Activated CD4-positive, alpha-beta T cell treated with anti-CD3 and anti-CD28 coated beads, Interleukin-2, Interleukin-6, amounts not matched to agents 100 ng/mL and 50 ng/mL, durations not matched to agents 16 hours and 8 hours (primary cell): Measurements from ENCODE around the gene VCAN.

ENCODE experiments used
- DNase-seq: peaks from one replicate; pipeline ENCODE4 v3.0.0-alpha.2; 2020

The VCAN gene

GRCh38 chr5:83503662-83504061 is 32.1 kb downstream of the VCAN start:
- DNase-seq: no peak

GRCh38 chr5:83507431-83507830 is 35.9 kb downstream of the VCAN start:
- no peak for DNase-seq

DNA sequence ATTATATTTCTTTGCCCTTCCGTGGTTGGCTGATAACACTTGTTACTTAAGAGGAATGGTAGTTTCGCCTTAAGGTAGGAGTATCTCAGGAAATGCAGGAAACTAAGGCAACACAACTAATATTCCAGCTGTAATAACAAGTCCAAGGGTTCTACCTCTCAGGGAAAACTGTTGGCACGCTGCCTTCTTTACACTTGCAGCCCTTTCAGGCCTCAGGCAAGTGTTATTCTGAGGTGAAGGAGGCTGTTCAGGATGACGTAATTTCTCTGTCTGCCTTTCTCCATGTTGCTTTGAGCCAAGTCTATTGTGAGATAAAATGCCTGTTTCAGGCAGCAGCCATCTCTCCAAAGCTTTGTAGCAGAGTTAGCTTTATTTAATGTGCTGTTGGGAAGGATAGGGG is 38.0 kb downstream of the VCAN start:
- no peak for DNase-seq

GRCh38 chr5:83510260-83510659 is 38.7 kb downstream of the VCAN start:
- DNase-seq: no peak

GRCh38 chr5:83512061-83512745 is 40.7 kb downstream of the VCAN start:
- DNase-seq: no peak

DNA sequence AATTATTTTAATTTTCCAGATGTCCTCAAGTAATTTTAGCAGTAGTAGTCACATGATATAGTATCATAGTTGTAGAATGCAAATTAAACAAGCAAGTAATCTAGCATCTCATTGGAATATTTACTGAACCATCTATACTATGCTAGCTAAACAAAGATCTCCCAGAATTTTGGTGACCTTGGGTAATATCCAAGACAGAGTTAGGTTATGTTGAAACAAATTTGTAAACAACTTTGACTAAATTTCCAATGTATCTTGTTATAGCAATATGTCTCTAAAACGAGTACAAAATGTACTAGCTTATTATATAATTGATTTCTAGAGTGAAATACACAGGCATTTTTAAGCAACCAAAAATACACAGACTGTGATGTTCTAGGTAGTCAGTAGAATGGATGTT is 41.5 kb downstream of the VCAN start:
- no peak for DNase-seq

DNA sequence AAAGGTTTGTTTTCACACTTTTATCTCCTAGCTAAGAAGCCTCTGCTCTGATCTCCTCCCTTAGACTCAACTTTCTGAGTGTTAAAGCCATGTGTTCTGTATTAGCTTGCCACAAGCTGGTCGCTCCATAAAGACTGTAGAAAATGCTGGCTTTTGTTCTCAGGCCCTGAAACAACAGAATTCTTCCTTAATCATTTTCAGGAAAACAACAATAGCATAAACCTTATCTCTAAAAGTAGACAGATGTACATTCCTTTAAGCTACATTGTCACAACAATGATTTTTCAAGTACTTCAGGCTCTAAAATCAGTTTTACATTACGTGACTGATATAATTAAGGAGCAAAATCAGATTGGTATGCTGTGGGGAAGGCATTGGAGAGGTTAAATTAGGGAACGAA is 41.9 kb downstream of the VCAN start:
- DNase-seq: no peak

DNA sequence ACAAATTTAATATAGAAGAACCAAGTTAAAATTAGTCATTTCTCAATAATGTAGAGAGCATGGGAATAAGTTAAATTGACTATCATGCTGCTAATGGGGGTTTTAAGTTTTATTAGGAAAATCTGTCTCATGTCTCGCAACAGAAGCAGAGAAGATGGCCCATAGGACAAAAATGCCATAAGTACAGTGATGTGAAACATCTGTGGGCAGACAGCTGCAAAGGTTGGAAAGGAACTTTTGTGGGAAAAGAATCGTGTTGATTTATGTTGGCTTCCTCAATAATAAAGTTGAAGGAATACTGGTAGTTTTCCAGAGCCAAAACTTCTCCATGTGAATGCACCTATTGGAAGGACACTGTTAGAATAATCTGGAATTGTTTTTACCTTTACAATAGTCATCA is 44.8 kb downstream of the VCAN start:
- no peak for DNase-seq

DNA sequence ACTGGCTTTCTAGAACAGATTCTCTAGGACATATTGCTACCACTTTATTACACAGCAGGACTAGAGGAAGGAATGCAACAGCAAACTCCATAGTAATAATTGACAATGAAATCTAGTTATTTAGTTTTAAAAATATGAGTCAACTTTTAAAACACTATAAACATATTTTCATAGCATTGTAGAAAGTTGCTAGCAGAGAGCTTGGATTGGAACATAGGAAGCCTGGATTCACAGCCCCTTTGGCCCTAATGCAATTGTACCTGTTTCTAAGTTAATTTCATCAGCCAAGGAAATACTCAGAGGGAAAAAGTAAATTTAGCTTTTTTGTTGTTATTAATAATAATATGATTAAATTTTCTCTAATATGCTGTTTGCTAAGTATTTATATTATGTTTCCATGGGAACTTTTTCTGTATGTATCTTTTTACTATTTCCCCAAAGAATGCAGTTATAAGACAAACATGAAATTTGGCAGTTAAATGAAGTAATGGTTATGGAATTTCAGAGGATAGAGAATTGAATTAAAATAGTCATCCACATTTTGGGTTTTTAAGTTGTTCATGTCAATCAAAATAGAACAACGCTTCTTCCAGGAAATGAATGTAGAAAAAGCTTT is 45.6 kb downstream of the VCAN start:
- DNase-seq: no peak

- DNase-seq: no peak
These were observed 46.1 kb downstream of the VCAN start for GRCh38 chr5:83517688-83518085.

DNA sequence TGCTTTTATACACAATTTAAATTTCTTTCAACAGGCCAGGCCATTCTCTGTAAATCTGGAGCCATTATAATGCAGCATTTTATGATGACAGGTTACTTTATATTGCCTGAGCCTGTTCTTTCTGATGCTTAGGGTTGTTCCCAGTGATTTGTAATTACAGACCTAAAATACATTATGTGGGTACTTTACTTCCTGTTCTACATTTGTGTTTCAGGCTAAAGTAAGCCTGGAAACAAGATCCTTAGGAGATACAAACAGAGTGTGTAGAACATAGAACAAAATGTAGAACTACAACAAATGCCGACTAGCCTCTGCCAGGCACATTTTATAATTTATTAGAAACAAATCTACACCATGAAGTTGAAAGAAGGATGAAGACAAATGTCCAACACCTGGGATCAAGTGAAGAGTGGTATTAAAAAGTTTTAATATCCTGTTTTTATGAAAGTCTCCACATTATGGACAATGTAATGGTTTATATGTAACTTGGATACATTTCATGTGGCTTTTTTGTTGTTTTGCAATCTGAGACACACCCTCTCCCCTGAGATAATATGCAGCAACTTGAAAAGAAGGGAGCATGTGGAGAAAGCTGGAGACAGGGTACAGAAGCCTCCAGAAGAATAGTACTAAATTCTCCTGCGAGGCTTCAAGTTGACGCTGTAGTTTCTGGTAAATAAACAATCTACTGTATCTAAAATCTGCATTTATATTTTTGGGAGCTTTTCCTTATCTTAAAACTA is 46.9 kb downstream of the VCAN start:
- DNase-seq: no peak

DNA sequence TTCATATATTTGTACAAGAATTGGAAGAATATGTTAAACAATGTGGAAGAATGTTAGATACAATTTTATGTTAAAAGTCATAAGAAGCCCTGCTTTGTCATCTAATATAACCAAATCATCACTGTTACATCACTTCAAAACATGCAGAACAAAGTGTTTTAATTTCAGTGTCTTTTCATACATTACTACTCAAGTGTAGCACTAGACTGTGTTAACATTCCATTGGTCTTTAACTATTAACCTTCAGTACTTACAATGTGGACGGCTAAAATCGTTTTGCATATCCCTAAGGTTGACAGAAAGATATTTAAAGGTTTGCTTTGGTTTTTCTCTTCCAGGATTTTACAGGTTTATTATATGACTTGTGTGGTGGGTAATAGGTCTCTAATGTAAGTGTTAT is 50.9 kb downstream of the VCAN start:
- DNase-seq: no peak

DNA sequence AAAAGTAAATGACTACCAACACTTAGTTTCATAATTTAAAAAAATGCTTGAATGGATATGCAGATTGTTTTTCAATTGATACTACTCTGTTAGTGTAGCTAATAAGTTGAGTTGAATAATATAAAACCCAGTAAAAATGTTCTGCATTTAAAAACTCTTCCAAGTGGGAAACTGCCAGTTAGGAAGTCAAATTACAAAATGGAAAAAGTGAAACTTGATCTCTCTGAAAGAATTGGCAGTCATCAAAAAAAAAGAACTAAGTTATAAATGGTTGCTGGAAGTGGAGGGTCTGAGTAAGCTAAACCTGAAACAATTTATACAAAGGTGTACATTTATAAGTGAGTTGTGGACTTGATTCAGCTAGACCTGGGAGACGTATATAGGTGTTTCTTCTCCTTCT is 52.4 kb downstream of the VCAN start:
- DNase-seq: no peak

GRCh38 chr5:83524345-83524744 is 52.8 kb downstream of the VCAN start:
- no peak for DNase-seq

- DNase-seq: no peak
These were observed 53.4 kb downstream of the VCAN start for GRCh38 chr5:83524991-83525390.

- DNase-seq: no peak
These were observed 54.7 kb downstream of the VCAN start for GRCh38 chr5:83526289-83526688.

DNA sequence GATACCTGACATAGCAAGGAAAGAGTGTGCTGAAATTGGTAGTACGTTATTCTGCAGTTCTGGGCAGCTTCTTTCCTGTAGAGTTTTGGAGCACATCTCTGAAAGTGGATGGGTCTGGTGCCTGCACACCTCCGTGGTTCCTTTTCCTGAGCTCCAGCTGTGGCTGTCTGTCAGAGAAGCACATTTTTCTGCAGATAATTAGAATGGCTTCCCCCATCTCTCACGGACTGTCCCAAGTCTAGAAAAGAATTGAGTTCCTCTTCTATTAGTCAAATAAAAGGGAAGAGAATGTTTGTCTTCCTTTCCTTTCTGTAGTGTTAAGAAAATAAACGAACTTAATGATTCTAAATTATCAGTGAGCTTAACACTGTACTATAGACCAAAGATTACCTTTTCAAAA is 55.7 kb downstream of the VCAN start:
- DNase-seq: no peak

GRCh38 chr5:83527722-83528438 is 56.3 kb downstream of the VCAN start:
- DNase-seq: no peak

DNA sequence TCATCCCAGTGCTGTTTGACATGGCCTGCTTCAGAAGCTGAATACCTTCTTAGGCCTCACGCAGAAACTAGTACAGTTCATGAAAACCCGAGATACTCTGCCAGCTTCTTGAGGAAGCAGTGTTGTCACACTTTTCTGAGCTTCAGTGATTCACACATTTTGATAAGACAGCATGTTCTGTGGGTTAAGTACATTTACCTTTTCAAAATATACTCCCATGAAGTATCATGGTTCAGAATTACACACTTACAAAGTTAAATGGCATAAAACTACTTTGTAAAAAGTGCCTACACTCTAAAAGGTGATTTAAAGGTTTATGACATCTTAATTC is 56.9 kb downstream of the VCAN start:
- DNase-seq: no peak

- no peak for DNase-seq
These were observed 58.6 kb downstream of the VCAN start for GRCh38 chr5:83530193-83530592.

DNA sequence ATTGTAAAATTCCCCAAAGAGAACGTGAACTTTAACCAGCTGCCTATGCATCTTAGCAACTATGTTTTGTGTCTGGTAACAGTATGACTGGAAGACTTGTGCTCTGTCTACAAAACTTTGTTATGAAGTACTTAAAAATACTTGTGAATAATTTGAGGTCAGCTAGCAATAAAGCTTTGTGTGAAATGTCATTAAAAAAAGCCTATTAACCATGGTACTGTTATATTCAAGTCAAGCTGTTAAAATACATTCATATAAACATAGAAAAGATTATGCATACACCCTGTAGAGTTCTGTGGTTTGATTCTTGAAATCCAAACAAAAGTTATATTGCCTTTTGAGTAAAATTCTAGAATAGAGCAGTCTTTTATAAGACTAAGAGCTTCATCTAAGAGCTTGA is 60.1 kb downstream of the VCAN start:
- no peak for DNase-seq

DNA sequence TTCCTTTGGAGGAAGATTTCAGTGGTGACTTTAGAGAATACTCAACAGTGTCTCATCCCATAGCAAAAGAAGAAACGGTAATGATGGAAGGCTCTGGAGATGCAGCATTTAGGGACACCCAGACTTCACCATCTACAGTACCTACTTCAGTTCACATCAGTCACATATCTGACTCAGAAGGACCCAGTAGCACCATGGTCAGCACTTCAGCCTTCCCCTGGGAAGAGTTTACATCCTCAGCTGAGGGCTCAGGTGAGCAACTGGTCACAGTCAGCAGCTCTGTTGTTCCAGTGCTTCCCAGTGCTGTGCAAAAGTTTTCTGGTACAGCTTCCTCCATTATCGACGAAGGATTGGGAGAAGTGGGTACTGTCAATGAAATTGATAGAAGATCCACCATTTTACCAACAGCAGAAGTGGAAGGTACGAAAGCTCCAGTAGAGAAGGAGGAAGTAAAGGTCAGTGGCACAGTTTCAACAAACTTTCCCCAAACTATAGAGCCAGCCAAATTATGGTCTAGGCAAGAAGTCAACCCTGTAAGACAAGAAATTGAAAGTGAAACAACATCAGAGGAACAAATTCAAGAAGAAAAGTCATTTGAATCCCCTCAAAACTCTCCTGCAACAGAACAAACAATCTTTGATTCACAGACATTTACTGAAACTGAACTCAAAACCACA is 67.4 kb downstream of the VCAN start:
- DNase-seq: no peak

DNA sequence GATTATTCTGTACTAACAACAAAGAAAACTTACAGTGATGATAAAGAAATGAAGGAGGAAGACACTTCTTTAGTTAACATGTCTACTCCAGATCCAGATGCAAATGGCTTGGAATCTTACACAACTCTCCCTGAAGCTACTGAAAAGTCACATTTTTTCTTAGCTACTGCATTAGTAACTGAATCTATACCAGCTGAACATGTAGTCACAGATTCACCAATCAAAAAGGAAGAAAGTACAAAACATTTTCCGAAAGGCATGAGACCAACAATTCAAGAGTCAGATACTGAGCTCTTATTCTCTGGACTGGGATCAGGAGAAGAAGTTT is 67.9 kb downstream of the VCAN start:
- no peak for DNase-seq

DNA sequence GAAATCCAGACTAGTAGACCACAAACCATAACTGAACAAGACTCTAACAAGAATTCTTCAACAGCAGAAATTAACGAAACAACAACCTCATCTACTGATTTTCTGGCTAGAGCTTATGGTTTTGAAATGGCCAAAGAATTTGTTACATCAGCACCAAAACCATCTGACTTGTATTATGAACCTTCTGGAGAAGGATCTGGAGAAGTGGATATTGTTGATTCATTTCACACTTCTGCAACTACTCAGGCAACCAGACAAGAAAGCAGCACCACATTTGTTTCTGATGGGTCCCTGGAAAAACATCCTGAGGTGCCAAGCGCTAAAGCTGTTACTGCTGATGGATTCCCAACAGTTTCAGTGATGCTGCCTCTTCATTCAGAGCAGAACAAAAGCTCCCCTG is 68.6 kb downstream of the VCAN start:
- no peak for DNase-seq
